HCEC 1CT (cell line): ENCODE results near the gene ITGA11.
A peak's percentile ranks its signal among the peaks of the same experiment; 100 is the strongest.

Experiments used
- DNase-seq: peaks from one replicate; pipeline ENCODE4 v3.0.0-alpha.2; 2017

The ITGA11 gene

GRCh38 chr15:68252925-68253534, 178.9 kb downstream of the ITGA11 start:
- peak; percentile 80 for DNase-seq

GRCh38 chr15:68249058-68249713, 182.8 kb downstream of the ITGA11 start:
- no peak for DNase-seq
